HepG2 (cell line): ENCODE results near the gene NCLN. TPM values are rescaled to one million over a fixed set of nuclear protein-coding genes. Genes with fewer than 3 reads are reported as not detected.

Experiments used
- ATAC-seq: fragments of 200-7000 bp; cut with Tn5 transposase; 3 replicates; pipeline ENCODE4 v1.9.1; 2020; ENCODE audit warnings: mild to moderate bottlenecking, moderate library complexity
- BruUV-seq: library from RNA; stranded (reverse); fragments of 400-500 nt; replicated peaks from 2 replicates; lab custom pipeline; 2021; lab: Mats Ljungman, UMichigan
- CTCF ChIA-PET: fragments of 300-600 bp; formaldehyde crosslinking; extraction: SDS; loops from one replicate; lab custom pipeline; 2021; ENCODE audit warnings: low total read pairs, inconsistent platforms, low intra/inter-chr PET ratio; lab: Yijun Ruan, JAX
- POLR2A ChIA-PET: fragments of 350-600 bp; sonication (Branson Sonifier 250); formaldehyde crosslinking; loops from one replicate; lab custom pipeline; 2020; ENCODE audit warnings: antibody characterized with exemption, inconsistent platforms; lab: Yijun Ruan, JAX
- DNase-seq: peaks from one replicate; pipeline ENCODE4 v3.0.0-alpha.2; 2015; ENCODE audit warnings: low spot score
- FAIRE-seq: peaks from 3 replicates; lab custom pipeline; 2011; peaks lifted over from hg19 to GRCh38; lab: Jason Lieb, UNC
- H2AFZ ChIP-seq: one replicate; pipeline ENCODE4 v1.6.1; 2011; ENCODE audit warnings: low read length, inconsistent platforms
- H3K27ac ChIP-seq: fragments of 300-600 bp; 3 replicates; pipeline ENCODE4 v1.8.0; 2011; ENCODE audit warnings: mixed run types, mild to moderate bottlenecking, mixed read lengths, low read length, inconsistent platforms; ENCODE audit not compliant: insufficient read depth; ENCODE audit errors: extremely low read length
- H3K27me3 ChIP-seq, 2 experiments: fragments of 200-600 bp in 1 of 2; 2 replicates in 1 of 2; 3 replicates in 1 of 2; pipeline versions ENCODE4 v1.6.0 to v1.8.0; 2011; ENCODE audit warnings: low read length in 2 of 2, mild to moderate bottlenecking in 2 of 2, moderate library complexity in 2 of 2, inconsistent platforms in 1 of 2; ENCODE audit not compliant: insufficient read depth in 2 of 2, control insufficient read depth in 1 of 2
- H3K36me3 ChIP-seq, 2 experiments: fragments of 200-600 bp in 1 of 2; replicated peaks in 1 of 2; 2 replicates in 1 of 2; 3 replicates in 1 of 2; pipeline versions ENCODE4 v1.5.1 to v1.8.0; 2011; ENCODE audit warnings: low read length in 2 of 2, inconsistent platforms in 1 of 2; ENCODE audit not compliant: insufficient read depth in 2 of 2, control insufficient read depth in 1 of 2
- H3K4me1 ChIP-seq: 2 replicates; pipeline ENCODE4 v1.5.1; 2012; ENCODE audit warnings: low read length, inconsistent platforms; ENCODE audit not compliant: insufficient read depth
- H3K4me2 ChIP-seq: 2 replicates; pipeline ENCODE4 v1.6.0; 2011; ENCODE audit warnings: low read depth, low read length, inconsistent platforms
- H3K4me3 ChIP-seq, 3 experiments: fragments of 200-600 bp in 1 of 3; sonication (generic), shearing (Covaris generic) in 1 of 3; replicated peaks in 1 of 3; 2 replicates each; pipeline ENCODE4 v1.5.1; 2011 to 2016; ENCODE audit warnings: low read length in 3 of 3, inconsistent platforms in 2 of 3, low read depth in 2 of 3, mild to moderate bottlenecking in 2 of 3, control low read depth in 1 of 3, mixed read lengths in 1 of 3; ENCODE audit not compliant: insufficient read depth in 1 of 3
- H3K79me2 ChIP-seq: one replicate; pipeline ENCODE4 v1.6.1; 2011; ENCODE audit warnings: low read length, inconsistent platforms; ENCODE audit not compliant: insufficient read depth
- H3K9ac ChIP-seq: 2 replicates; pipeline ENCODE4 v1.6.0; 2011; ENCODE audit warnings: mild to moderate bottlenecking, low read depth, low read length, inconsistent platforms; ENCODE audit not compliant: insufficient read depth
- H3K9me3 ChIP-seq: 2 replicates; pipeline ENCODE4 v1.5.1; 2012; ENCODE audit warnings: mild to moderate bottlenecking, low read length
- H4K20me1 ChIP-seq: 2 replicates; pipeline ENCODE4 v1.6.0; 2011; ENCODE audit warnings: inconsistent platforms, mild to moderate bottlenecking, low read length, moderate library complexity; ENCODE audit not compliant: insufficient read depth
- CBX1 ChIP-seq: IDR thresholded peaks from one replicate; pipeline ENCODE4 v1.6.1; 2016; ENCODE audit warnings: antibody characterized with exemption, low read depth
- MATR3 ChIP-seq: sonication (generic); formaldehyde crosslinking; IDR thresholded peaks from 2 replicates; pipeline ENCODE4 v1.4.0; 2020; ENCODE audit warnings: missing genetic modification reagents
- NBN ChIP-seq: fragments of 450-650 bp; conservative IDR thresholded peaks from 2 replicates; pipeline ENCODE4 v1.6.1; 2017
- POLR2AphosphoS2 ChIP-seq: IDR thresholded peaks from 2 replicates; pipeline ENCODE4 v1.6.1; 2011; ENCODE audit warnings: low read depth, low read length, improper control_type of control experiment
- PRPF4 ChIP-seq: fragments of 200-400 bp; formaldehyde crosslinking; IDR thresholded peaks from 2 replicates; pipeline ENCODE4 v1.6.1; 2016; ENCODE audit warnings: low read length, low read depth; ENCODE audit not compliant: poor library complexity, severe bottlenecking
- SOX13 ChIP-seq, 3 experiments: fragments of 450-650 bp in 1 of 3; sonication (generic) in 1 of 3; formaldehyde crosslinking in 1 of 3; IDR thresholded peaks in 2 of 3; conservative IDR thresholded peaks in 1 of 3; 2 replicates each; pipeline versions ENCODE4 v1.5.0 to v1.6.1; 2016 to 2020; ENCODE audit warnings: antibody characterized with exemption in 1 of 3, mild to moderate bottlenecking in 1 of 3, missing compliant biosample characterization in 1 of 3, missing genetic modification reagents in 1 of 3, moderate library complexity in 1 of 3
- ZNF101 ChIP-seq: sonication (generic); formaldehyde crosslinking; IDR thresholded peaks from 2 replicates; pipeline ENCODE4 v1.4.0; 2020; ENCODE audit warnings: mild to moderate bottlenecking, low read depth, missing genetic modification reagents, borderline replicate concordance
- ZNF232 ChIP-seq: sonication (generic); formaldehyde crosslinking; IDR thresholded peaks from 2 replicates; pipeline ENCODE4 v1.4.0; 2020; ENCODE audit warnings: missing genetic modification reagents, borderline replicate concordance
- ZNF333 ChIP-seq: sonication (generic); formaldehyde crosslinking; IDR thresholded peaks from 2 replicates; pipeline ENCODE4 v1.4.0; 2020; ENCODE audit warnings: mild to moderate bottlenecking, missing genetic modification reagents, borderline replicate concordance
- WGBS: methylation state at CpG from one replicate; pipeline ENCODE4 v1.1.6; 2017; ENCODE audit warnings: low lambda C conversion rate; 5-methylcytosine and 5-hydroxymethylcytosine counted together
- in situ Hi-C: cut with HindIII; loops from 2 replicates; pipeline ENCODE4 v1.10.0; 2017; ENCODE audit warnings: low pct_unique_long_range_greater_than_20kb; ENCODE audit not compliant: extremely low pct_ligation_motif_present
- intact Hi-C: fragments of 100-400 bp; cut with micrococcal nuclease; formaldehyde crosslinking; loops from one replicate; pipeline ENCODE4 v1.10.0; 2022; ENCODE audit not compliant: unreplicated experiment
- polyA plus RNA-seq, 8 experiments: library from polyadenylated mRNA; depleted of rRNA in 3 of 8; stranded (reverse) in 7 of 8; unstranded in 1 of 8; fragments of >200 nt; fragmentation: Illumina TruSeq in 4 of 8; extraction: Trizol in 4 of 8; gene quantifications; 2 replicates each; pipeline versions ENCODE4 v1.2.1 to v1.2.3, GENCODE V29; 2011 to 2016; ENCODE audit warnings: low read depth in 4 of 8, missing spikeins in 1 of 8, mixed read lengths in 1 of 8; ENCODE audit not compliant: insufficient read depth in 1 of 8
- total RNA-seq, 5 experiments: library from RNA; depleted of rRNA; stranded (reverse); fragments of >200 nt; fragmentation: Illumina TruSeq; extraction: Trizol; gene quantifications; 2 replicates each; pipeline ENCODE4 v1.2.3, GENCODE V29; 2016; ENCODE audit warnings: low read depth in 1 of 5
- TF ChIP-seq, protein P1 (sequence below), 2 experiments: sonication (generic) in 1 of 2; formaldehyde crosslinking in 1 of 2; IDR thresholded peaks; 2 replicates each; pipeline versions ENCODE4 v1.4.0 to v1.6.1; 2018 to 2020; ENCODE audit warnings: missing genetic modification reagents in 2 of 2, borderline replicate concordance in 1 of 2, low read depth in 1 of 2, mild to moderate bottlenecking in 1 of 2, missing biosample characterization in 1 of 2

NCLN gene
- total and polyA plus RNA-seq, 2 of the 13 experiments (the other 11 are each of a cell fraction or from before 2014, with no cell fraction given): 42.6 to 56.0 TPM

GRCh38 chr19:3225677-3226093 is 40.0 kb downstream of the NCLN start:
- intact Hi-C loops: no loop called here
- FAIRE-seq: no peak
- DNase-seq: no peak
- Histone ChIP-seq H3K9ac (no peak overlapping the region), H2AFZ (no peak overlapping the region), H3K79me2 (no peaks in the 10 kb centered on the region), H4K20me1 (peaks cover 4% of the 10 kb centered on the region; the same call in 1 of the 2 replicates), H3K9me3 (no peaks in the 10 kb centered on the region), H3K4me1 (no peaks in the 10 kb centered on the region)
- TF ChIP-seq MATR3 (no peak), SOX13 (IDR thresholded peaks at IDR 0.05) (no peak), SOX13 (CRISPR knock-in tag; conservative IDR thresholded peaks at IDR 0.05 in 1 of 2, IDR thresholded peaks at IDR 0.05 in 1 of 2) (no peak), POLR2AphosphoS2 (no peak), ZNF232 (CRISPR knock-in tag) (no peak), PRPF4 (no peak), ZNF333 (no peak), CBX1 (no peak), NBN (no peak), ZNF101 (no peak)
- TF ChIP-seq, protein P1, sequence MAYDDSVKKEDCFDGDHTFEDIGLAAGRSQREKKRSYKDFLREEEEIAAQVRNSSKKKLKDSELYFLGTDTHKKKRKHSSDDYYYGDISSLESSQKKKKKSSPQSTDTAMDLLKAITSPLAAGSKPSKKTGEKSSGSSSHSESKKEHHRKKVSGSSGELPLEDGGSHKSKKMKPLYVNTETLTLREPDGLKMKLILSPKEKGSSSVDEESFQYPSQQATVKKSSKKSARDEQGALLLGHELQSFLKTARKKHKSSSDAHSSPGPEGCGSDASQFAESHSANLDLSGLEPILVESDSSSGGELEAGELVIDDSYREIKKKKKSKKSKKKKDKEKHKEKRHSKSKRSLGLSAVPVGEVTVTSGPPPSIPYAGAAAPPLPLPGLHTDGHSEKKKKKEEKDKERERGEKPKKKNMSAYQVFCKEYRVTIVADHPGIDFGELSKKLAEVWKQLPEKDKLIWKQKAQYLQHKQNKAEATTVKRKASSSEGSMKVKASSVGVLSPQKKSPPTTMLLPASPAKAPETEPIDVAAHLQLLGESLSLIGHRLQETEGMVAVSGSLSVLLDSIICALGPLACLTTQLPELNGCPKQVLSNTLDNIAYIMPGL (CRISPR knock-in tag; IDR thresholded peaks at IDR 0.05; ENCODE audit: borderline replicate concordance in 1 of 2, low read depth in 1 of 2): no peak
- TF ChIP-seq, all 625 proteins: peak for 0
- Histone ChIP-seq H3K4me2 (no peak overlapping the region), H3K36me3 (no peaks in the 10 kb centered on the region), H3K4me3 (no peak overlapping the region), H3K27ac (no peak overlapping the region), H3K27me3 (peaks cover 2 to 43% of the 10 kb centered on the region in 2 experiments; a peak in 4 of 5 replicates)
- 25% methylated on average over 4 of the region's 16 CpGs for WGBS
- no TSS peak for BruUV-seq
- ATAC-seq: no peak
- POLR2A ChIA-PET: no interaction called here
- in situ Hi-C loops: no loop called here
- CTCF ChIA-PET: no interaction called here
